GM18498 (cell line): ENCODE results near the gene FBN2.

Source experiments
- ATAC-seq: cut with Tn5 transposase; IDR thresholded peaks from one replicate; pipeline ENCODE4 v1.9.1; 2021; ENCODE audit warnings: mild to moderate bottlenecking, moderate library complexity; ENCODE audit not compliant: unreplicated experiment

FBN2 gene

DNA sequence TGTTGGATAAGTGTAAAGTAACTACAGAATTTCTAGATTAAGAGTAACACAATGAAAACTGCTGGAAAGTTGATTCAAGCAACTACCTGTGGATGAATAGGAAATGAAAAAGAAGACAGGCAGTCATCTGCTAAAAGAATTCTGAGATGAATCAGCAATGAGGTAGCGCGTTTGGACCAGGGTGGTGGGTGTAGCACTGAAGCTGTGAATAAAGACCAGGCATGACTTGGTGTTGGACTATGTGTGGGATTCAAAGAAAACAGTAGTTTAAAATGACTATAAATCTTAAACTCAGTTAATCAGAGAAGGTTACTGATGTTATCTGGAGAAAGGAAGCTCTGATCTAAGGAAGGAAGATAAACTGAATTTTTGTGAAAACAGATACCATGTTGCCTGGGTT is 159.8 kb downstream of the FBN2 start:
- ATAC-seq: no peak

DNA sequence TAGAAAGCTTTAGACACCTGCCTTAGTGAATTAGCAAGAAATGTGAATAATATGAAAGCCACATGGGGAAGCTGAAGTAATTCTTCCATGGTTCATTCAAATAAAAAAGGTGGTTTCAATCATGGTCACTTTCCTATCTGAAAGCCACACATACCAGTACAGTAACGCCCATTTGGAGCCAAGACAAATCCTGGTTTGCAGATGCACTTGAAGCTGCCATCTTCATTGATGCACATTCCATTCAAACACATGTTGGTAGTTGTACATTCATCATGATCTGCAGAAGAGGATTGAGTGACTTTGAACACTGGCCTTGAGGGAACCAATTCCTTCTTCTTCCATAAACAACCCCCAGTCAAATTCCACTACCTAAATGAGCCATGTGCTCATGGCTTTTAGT is 161.5 kb downstream of the FBN2 start:
- ATAC-seq: no peak

DNA sequence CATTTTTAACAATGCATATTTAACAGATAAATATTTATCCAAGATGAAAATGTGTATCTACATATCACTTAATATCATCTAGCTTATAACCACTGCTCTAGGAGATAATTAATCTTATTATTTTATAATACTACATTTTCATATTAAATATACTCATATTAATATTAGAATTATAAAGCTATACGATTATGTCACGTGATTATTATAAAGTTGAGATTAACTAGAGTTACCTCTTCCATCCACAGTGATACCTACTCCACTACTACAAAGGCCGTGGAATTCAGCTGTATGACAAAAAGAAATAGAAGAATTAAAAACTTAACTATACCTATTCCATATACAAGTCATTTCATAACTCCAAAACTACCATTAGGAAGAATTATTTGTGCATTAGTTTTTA is 171.9 kb downstream of the FBN2 start:
- no peak for ATAC-seq

GRCh38 chr5:128362370-128362769 is 175.7 kb downstream of the FBN2 start:
- ATAC-seq: no peak

- ATAC-seq: no peak
These were observed 179.2 kb downstream of the FBN2 start for GRCh38 chr5:128358826-128359225.

- ATAC-seq: no peak
These were observed 180.8 kb downstream of the FBN2 start for GRCh38 chr5:128357226-128357625.

DNA sequence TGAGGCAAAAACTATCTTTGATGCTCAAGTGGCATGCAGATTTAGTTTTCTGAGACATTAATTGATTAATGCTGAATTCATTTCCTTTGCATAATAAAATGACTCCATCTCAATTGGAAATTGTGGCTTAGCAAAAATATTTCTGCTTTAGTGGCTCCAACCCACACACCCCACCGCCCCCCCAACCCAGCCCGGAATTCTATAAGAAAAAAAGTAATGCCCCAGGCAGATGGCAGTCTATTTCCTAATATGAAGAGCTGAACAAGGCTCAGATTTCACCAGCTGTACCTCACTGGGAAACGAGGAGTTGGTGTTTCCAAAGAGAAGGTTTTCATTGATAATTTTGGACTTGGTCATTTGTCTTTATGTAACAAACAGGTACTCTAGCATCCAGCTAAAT is 182.1 kb downstream of the FBN2 start:
- ATAC-seq: no peak

DNA sequence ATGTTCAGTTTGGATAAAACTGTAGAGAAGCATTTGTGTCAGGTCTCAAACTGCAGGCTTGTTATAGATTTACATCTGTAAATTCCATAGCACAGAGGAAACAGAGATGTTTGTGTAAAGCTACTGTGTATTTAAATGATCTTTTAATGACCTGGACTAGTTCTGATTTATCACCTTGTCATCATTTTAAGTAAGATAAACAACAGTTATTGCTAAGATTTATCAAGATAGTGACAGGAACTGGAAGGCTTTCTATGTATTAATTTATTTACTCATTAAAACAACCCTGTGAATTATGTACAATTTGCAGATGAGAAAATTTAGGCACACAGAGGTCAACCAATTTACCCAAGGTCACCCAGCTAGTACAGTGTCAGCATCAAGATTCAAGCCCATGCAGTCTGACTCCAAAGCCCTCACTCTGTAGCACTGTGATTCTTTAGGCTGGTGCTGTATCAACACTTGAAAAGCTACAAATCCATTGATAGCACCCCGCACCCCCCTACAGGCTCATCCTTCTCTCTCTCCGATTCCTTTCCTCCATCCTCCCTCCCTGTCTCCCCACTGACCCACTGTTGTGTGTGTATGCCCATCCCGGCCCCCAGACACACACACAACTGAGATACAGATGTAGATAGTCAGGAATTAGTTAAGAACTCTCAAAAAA is 184.5 kb downstream of the FBN2 start:
- ATAC-seq: no peak

DNA sequence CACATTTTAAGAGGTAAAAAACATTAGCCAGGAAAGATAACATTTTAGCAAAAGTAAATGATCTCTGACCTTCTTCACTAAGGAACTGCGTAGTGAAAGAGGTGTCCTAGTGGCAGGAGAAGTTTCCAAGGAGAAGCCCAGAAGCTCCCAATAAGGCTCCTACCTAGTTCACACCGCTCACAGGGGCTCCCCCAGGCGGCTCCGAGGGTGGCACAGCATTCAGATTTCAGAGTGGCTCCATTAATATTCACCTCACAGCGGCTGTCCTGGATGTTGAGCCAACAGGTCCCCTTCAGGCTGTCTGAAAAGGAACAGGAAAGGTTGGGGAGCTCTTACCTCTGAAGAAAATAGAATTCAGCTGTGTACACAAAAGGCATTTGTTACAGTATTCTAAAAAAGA is 187.3 kb downstream of the FBN2 start:
- no peak for ATAC-seq

GRCh38 chr5:128349044-128349858 is 188.8 kb downstream of the FBN2 start:
- no peak for ATAC-seq

GRCh38 chr5:128346038-128346437 is 192.0 kb downstream of the FBN2 start:
- no peak for ATAC-seq

DNA sequence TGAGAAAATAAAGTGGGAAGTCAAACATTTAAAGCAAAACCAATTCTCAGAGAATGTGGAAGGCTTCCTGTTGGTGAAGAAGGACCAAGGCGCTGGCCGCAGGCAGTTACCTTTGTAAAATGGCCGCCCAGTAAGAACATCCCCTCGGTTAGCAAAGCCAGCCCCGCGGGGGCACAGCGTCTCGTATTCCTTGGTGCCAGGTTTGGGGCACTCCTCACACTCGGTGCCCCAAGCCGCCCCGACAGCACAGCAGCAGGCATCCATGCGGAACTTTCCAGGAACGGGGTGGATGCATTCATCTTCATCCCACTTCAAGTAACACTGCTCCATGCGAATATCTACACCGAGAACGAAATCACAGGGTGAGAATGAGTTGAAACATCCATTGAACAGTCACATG is 192.8 kb downstream of the FBN2 start:
- ATAC-seq: no peak

DNA sequence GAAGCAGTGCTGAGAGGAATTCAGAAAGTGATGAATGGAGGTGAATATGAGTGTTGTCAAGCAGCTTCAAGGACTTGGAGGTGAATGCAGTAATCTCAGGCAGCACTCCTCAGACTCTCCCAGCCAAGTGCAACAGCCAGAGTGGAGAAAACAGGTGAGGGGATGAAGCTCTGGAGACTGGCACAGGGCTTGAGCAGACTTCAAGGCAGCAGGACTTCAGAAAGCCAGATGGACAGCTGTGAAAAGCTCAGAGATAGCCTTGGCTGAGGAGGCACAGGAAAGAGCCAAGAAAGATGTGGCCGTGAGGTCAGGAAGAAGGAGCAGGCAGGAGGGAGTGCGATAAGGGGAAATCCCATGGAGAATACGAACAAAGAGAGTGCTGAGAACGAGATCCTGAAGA is 194.9 kb downstream of the FBN2 start:
- ATAC-seq: no peak

DNA sequence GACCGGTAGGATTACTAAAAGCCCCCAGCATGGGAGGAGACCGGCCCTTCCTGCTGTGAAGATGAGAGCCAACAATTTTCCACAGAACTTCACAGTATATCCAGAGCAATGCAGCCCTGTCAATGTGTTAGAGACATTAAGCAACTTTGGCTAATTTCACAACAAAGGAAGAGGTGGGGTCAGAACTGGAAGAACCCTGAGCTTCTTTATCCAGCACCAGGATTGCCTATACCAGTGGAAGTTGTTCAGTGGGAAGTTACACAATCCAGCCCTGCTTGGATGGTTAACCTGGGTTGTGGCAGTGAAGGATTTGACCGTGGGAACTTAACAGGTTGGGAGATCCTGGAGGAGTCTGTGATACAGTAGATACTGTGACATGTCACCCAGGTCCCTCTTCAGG is 197.0 kb downstream of the FBN2 start:
- no peak for ATAC-seq

- ATAC-seq: no peak
These were observed 197.4 kb downstream of the FBN2 start for GRCh38 chr5:128340648-128341047.

GRCh38 chr5:128339585-128339984 is 198.5 kb downstream of the FBN2 start:
- no peak for ATAC-seq

DNA sequence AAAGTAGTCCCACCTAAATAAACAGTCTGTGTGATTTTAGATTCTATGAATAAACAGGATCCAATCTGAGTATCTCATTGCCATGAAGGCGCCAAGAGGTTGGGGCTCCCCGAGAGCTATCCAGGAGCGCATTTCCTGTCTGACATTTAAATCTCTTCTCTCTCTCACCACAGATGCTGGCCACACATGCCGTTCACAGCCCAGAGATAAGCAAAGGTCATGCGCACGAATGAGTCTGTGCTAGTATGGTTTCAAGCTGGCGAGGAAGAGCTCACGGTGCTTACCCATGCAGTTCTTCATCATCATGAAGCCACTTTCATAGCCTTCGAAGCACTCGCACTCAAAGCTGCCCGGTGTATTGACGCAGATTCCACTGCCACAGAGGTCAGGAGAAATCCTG is 199.4 kb downstream of the FBN2 start:
- ATAC-seq: no peak

- no peak for ATAC-seq
These were observed 202.7 kb downstream of the FBN2 start for GRCh38 chr5:128335339-128335738.

DNA sequence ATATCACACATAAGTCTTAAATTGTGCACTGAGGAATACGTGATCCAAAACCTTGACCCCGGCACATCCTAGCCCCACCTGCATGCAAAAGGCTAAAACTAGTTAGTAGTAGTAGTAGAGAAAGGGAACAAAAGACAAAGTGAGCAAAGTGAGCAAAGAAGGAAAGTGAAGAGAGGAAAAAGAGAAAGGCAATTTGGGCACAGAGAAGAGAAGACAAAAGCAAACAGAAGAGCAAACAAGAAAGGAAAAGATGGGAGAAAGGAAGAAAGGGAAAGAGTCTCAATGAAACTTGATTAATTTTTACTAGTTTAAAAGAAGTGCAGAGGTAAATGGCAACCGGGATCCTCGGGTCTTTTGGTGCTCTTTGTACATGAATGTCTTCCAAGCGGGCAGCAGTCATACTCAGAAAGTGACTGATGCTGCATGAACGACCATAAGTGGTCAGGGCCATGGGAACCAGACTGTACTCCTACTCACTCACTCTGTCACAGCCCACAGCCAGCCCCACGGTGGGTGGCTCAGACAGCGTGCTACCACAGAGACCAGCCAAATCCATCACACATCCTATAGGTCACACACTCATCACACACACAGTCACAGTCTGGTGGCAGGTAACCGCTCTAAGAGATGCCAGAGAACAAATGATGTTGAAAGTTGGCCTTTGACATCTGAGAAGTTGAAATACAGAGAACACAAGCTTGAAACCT is 203.9 kb downstream of the FBN2 start:
- no peak for ATAC-seq

- no peak for ATAC-seq
These were observed 206.8 kb downstream of the FBN2 start for GRCh38 chr5:128331261-128331660.

GRCh38 chr5:128329386-128329939 is 208.6 kb downstream of the FBN2 start:
- no peak for ATAC-seq

DNA sequence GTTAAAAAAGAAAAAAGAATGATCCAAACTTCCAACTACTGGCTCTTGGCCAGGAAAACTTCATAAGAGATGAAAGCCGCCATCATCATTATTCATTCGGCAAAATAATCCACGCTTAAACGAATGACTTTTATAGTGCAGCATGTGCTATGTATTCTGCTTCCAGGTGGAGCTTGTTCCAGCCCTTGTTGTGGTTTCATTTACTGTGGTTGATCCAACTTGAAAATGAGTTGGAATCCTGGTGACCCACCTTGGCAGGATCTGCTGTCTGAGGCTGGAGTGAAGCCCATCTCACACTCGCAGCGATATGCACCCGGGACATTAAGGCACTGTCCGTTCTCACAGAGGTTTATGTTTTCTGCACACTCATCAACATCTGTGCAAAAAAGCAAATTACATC is 209.6 kb downstream of the FBN2 start:
- ATAC-seq: no peak
